ENCODE measurements around the gene GNG5.
"Not testable (repeated sequence)": the region's sequence is repeated elsewhere in the genome, so short reads cannot be mapped to it uniquely, and the experiment has no call there.

Gene GNG5

DNA sequence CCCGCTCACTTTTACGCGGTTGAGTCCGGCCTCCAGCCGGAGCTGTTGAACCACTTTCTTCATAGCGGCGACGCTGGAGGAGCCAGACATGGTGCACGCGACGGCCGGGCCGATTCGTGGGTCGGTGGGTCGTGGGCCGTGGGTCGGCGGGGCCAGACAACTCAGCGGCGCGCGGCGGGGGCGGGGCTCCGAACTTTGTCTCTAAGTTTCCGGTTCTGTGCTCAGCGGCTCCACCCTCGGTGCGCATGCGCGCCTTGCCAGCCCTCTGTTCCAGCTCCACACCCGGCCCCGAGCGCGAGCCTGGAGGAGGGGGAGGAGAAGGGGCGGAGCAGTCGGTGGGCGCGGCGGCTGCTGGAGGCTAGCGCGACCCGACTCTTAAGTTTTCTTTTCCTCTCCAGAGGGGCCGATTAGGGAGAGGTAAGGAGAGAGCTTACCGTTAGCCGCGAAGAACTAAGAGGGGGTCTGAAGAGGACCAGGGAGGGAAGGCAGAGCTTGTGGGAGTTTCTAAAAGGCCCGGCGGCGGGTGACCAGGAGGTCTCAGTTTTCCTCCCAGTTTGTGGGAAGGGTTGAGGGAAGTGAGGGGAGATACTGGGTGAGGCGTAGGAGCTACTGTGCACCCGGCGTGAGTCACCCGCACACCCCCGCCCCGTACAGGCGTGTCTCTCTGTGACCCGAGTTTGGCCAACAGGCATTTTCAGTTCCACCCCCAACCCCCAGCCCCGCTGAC, at the start of gene GNG5, which contains the start of gene SPATA1:
Gene GNG5 (minus strand): TSS at position 580 of the 727 bp plus-strand sequence. CDS start 490 bp downstream, at position 90.
Gene SPATA1 (plus strand): TSS at position 385 of the 727 bp plus-strand sequence. CDS start 9,974 bp downstream, outside the sequence.
- peak; percentile 96 for DNase-seq (ENCODE audit: low read depth in 2 of 2)

GRCh38 chr1:84550826-84551225, 44.4 kb upstream of the GNG5 start:
- DNase-seq (ENCODE audit: low read depth in 2 of 2): no peak

GRCh38 chr1:84541679-84542078, 35.3 kb upstream of the GNG5 start:
- DNase-seq (ENCODE audit: low read depth in 2 of 2): no peak

DNA sequence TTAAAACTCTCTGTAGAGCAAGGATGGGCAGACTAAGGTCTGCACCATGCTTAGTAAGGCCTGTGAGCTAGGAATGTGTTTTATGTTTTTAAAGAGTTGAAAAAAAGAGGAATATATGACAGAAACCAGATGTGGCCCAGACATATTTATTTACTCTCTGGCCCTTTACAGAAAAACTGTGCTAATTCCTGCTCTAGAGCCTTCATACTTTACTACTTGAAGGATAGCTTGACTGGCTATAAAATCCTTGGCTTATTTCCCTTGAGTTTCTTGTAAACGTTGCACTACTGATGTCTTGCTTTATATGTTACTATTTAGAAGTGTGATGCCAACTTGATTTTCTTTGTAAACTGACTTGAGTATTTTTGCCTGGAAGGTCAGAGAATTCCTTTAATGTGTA, 34.4 kb upstream of the GNG5 start:
- no peak for DNase-seq (ENCODE audit: low read depth in 2 of 2)

GRCh38 chr1:84539972-84540371, 33.6 kb upstream of the GNG5 start:
- no peak for DNase-seq (ENCODE audit: low read depth in 2 of 2)

DNA sequence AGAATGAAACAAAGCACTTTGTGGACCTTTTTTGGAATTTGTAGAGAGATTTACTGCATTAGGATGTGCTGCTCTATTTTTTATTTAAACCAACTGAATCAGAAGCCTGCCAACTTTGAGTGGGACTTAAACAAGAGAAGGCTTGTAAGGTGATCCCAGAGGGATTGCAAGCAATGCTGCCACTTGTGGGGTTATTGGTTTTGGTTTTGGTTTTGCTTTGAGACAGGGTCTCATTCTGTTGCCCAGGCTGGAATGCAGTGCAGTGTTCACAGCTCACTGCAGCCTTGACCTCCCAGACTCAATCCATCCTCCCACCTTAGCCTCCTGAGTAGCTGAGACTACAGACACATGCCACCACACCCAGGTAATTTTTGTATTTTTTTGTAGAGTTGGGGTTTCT, 32.2 kb upstream of the GNG5 start:
- DNase-seq (ENCODE audit: low read depth in 2 of 2): no peak

GRCh38 chr1:84525779-84526178, 19.4 kb upstream of the GNG5 start:
- DNase-seq (ENCODE audit: low read depth in 2 of 2): no peak

GRCh38 chr1:84524590-84524989, 18.2 kb upstream of the GNG5 start:
- DNase-seq (ENCODE audit: low read depth in 2 of 2): no peak

- no peak for DNase-seq (ENCODE audit: low read depth in 2 of 2)
These were observed 4.3 kb upstream of the GNG5 start for GRCh38 chr1:84510668-84511067.

GRCh38 chr1:84510165-84510564, 3.8 kb upstream of the GNG5 start:
- no peak for DNase-seq (ENCODE audit: low read depth in 2 of 2)

GRCh38 chr1:84509029-84509428, 2.6 kb upstream of the GNG5 start:
- no peak for DNase-seq (ENCODE audit: low read depth in 2 of 2)

DNA sequence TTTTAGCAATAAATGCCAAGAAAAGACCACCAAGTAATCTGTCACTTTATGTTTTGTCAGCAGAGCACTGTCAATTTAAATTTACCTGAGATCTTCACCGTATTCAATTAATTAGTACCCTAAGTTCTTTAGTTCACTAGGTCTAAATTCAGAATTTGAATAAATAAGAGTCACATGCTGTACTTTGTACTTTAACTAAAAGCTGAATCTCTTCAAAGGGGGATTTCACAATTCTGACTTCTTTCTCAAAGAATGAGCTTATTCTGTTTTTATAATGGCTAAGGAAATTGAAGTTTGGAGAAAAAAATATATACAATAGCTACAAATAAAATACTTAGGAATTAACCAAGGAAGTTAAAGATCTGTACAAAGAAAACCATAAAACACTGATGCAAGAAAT, 2.1 kb upstream of the GNG5 start:
- no peak for DNase-seq (ENCODE audit: low read depth in 2 of 2)

DNA sequence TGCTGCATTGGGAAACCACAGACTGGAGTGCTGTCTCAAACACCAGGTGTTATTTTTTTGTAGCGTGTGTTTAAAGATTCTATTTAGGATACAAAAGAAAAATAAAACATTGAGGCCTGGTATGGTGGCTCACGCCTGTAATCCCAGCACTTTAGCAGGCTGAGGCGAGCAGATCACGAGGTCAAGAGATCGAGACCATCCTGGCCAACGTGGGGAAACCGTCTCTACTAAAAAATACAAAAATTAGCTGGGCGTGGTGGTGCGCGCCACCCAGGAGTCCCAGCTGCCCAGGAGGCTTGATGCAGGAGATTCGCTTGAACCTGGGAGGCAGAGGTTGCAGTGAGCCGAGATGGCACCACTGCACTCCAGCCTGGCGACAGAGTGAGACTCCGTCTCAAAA, 1.5 kb upstream of the GNG5 start:
- DNase-seq (ENCODE audit: low read depth in 2 of 2): not testable (repeated sequence)

DNA sequence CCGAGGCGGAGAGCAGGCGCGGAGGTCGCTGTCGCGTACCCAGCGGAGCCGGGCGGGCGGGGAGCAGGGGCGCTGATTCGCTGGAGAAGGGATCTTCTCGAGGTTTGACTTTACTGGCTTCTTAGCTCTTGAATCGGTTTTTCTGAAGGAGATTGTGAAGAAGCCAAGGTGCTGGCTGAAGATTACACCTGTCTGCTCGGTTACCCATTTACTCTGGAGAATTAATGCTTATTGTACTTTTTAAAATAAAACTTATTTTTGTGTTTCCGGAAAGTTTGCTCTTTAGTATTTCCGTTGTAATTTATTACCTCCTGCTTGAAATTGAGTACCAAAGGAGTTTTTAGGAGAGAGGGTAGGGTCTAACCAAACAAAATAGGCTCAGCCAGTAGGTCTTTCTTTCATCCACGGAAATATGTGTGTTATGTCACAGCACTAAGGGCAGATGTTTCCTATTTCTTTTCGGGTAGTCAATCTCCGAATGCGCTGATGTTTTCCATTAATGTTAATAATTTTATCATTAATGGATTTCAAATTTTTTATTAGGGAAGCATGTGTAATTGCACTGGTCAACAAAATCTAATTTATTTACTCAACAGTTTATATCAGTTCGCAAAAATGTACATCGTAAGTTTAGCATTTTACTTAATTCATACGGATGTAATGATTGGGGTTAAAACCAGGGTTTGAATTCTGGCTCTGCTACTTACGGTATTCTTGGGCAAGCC, 510 bp upstream of the GNG5 start:
- DNase-seq (ENCODE audit: low read depth in 2 of 2): no peak

DNA sequence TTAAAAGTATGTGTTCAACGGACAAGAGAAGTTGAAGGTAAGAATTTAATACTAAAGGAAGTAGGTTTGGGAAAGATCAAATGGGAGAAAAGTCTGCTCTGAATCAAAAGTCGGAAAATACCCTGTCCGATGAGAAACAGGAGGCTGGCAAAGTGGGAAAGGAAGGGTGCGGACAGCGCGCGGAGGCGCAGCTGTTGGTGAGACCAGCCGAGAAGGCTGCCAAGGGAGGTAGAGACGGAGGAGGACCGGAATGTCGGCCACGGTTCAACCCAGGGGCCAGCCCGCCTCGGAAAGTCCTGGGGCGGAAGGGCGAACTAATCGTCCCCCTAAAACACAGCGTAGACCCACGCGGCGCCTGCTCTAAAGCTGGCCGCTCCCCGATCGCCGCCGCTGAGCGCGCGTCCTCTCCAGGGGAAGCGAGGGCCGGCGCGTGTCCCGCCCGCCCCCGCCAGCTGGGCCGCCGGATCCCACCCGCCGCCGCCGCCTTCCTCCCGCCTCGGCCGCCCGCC, 834 bp downstream of the GNG5 start:
- no peak for DNase-seq (ENCODE audit: low read depth in 2 of 2)

DNA sequence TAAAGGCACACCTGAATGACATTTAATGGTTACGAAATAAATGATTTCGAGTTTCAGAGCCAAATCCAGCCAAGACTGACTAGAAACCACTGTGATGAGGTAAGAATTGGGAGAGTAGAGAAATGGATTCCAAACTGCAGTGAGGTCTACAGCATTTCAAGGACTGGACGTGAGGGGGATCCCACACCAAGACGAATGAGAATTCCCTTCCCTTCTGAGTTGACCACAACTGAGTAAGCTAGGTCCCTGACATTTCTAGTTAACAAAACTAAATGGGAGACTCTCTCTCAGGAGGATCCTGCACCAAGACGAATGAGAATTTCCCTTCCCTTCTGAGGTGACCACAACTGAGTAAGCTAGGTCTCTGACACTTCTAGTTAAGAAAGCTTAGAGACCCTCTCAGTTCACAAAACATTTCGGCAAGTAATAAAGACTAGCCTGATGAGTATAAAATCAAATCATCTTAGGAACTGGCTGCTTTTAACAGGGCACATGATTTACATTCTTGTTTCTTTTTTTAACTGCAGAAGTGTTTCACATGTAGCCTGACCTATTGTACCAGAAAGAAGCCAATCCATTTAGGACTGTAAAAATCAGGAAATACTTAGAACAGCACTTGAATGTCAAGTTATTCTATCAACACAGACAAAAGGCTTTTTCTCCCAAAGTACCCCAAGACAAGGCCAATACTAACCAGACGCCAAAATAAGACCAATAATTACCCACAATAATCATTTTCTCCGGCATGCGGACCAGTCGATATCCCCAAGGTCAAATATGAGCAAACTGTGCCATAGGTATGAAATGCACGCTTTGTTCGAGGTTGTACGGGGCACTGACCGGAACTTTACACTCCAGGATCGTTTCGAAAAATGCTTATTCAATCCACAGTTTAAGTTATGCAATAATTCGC, 1.5 kb downstream of the GNG5 start:
- DNase-seq (ENCODE audit: low read depth in 2 of 2): no peak

DNA sequence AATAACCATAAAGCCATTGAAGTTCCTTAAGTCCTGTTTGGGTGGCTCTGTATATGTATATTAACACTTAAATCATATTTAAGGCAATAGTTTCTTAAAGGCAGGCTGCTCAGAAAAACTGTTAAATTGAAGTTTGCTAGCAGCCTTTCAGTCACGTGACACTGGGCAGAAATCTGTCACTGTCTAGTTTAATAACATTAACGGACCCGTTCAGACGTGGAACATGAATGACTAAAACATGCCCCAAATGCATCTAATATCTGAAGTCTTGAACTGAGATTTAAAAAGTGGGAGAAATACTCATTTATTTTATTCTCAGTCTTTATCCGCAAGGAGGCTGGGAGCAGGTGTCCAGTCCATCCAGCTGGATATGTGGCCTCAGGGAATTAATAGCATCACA, 3.5 kb downstream of the GNG5 start:
- no peak for DNase-seq (ENCODE audit: low read depth in 2 of 2)

- DNase-seq (ENCODE audit: low read depth in 2 of 2): no peak
These were observed 8.6 kb downstream of the GNG5 start for GRCh38 chr1:84497631-84498275.

GRCh38 chr1:84496498-84496897, 9.9 kb downstream of the GNG5 start:
- no peak for DNase-seq (ENCODE audit: low read depth in 2 of 2)

DNA sequence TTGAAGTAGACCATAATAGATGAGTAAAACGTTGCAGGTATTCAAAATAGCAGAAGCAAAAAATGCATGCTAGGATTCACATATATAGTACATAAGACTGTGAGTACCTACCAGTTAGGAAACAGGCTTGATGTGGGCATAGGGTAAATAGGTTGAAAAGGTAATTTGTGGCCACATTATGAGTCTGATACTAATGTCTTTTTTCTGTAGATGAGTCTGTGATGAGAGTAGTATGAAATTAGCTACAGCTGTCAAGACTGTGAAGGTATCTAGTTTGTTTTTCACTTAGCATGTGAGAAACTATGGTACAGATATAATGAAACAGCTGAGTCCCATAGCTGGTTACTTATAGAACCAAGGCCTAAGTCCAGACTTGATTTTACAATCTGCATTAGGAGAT, 12.6 kb downstream of the GNG5 start:
- no peak for DNase-seq (ENCODE audit: low read depth in 2 of 2)

DNA sequence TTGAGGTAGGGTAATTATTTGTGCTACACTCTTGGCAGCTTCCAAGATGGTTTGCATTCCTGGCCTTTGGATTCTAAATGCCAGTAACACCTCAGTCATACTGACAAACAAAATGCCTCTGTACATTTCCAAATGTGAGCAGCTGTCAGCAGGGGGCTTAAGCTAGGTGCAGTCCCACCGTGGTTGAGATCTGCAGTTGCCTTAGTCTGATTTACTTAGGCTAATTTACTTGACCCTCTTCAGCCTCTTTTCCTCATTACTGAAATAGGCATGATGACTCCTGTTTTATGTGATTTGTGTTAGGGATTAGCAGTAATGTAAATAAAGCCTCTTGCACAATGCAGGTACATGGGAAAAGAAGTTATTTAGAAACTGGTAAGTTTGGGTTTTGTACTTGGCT, 13.7 kb downstream of the GNG5 start:
- DNase-seq (ENCODE audit: low read depth in 2 of 2): no peak

- DNase-seq (ENCODE audit: low read depth in 2 of 2): no peak
These were observed 16.6 kb downstream of the GNG5 start for GRCh38 chr1:84489766-84490165.
